ENCODE data around the gene S100P. TPM values are rescaled to one million over a fixed set of nuclear protein-coding genes. Genes with fewer than 3 reads are reported as not detected.
A peak's percentile ranks its signal among the peaks of the same experiment; 100 is the strongest.
"Not testable (repeated sequence)": the region's sequence is repeated elsewhere in the genome, so short reads cannot be mapped to it uniquely, and the experiment has no call there.

The S100P gene
- total RNA-seq (not detected), polyA plus RNA-seq (1 to 10 TPM in 3 of 4 donors, not detected in 1; 1.2 to 4.1 (median 1.5) TPM)

- Mint-ChIP-seq H3K27me3 (no peaks in the 10 kb centered on the region), H3K4me1 (peaks cover 20 to 92% (median 51%) of the 10 kb centered on the region in 4 donors), H3K27ac (peak within 1 kb of the TSS; percentile 92 to 100 (median 96)), H3K36me3 (peaks cover 3% of the 10 kb centered on the region), H3K4me3 (peak within 1 kb of the TSS; percentile 48 to 87 (median 74)), H3K9me3 (no peaks in the 10 kb centered on the region)
- Histone ChIP-seq H3K9me3 (ENCODE audit: control insufficient read depth in 2 of 2, low read length in 2 of 2) (no peaks in the 10 kb centered on the region), H3K4me3 (ENCODE audit: low read depth, low read length) (no peak within 1 kb of the TSS), H3K4me1 (ENCODE audit: control insufficient read depth, insufficient read depth, low read length, poor library complexity, severe bottlenecking) (peaks cover 90% of the 10 kb centered on the region), H3K36me3 (ENCODE audit: control insufficient read depth, insufficient read depth, low read length) (no peaks in the 10 kb centered on the region), H3K27ac (ENCODE audit: insufficient read depth, low read length, poor library complexity, severe bottlenecking) (peak within 1 kb of the TSS; percentile 81), H3K27me3 (ENCODE audit: control insufficient read depth, insufficient read depth, low read length) (no peaks in the 10 kb centered on the region)
- ATAC-seq (ENCODE audit: low read depth in 2 of 2) (no peak), DNase-seq (no peak)
Measured at GRCh38 chr4:6693231-6694176, at the start of gene S100P. Gene S100P (plus strand): TSS chr4:6693878. CDS start chr4:6693933, 55 bp downstream.

- Histone ChIP-seq H3K4me1 (ENCODE audit: control insufficient read depth, insufficient read depth, low read length, poor library complexity, severe bottlenecking) (peaks cover 31% of the 10 kb centered on the region), H3K4me3 (ENCODE audit: low read depth, low read length) (no peak overlapping the region), H3K27me3 (ENCODE audit: control insufficient read depth, insufficient read depth, low read length) (no peaks in the 10 kb centered on the region), H3K36me3 (ENCODE audit: control insufficient read depth, insufficient read depth, low read length) (peaks cover 16% of the 10 kb centered on the region), H3K9me3 (ENCODE audit: control insufficient read depth in 2 of 2, low read length in 2 of 2) (no peaks in the 10 kb centered on the region), H3K27ac (ENCODE audit: insufficient read depth, low read length, poor library complexity, severe bottlenecking) (no peak overlapping the region)
- H3K27me3 Mint-ChIP-seq, result peaks cover 15% of the 10 kb centered on the region
- H3K4me1 Mint-ChIP-seq, result peaks cover 18 to 48% (median 33%) of the 10 kb centered on the region in 4 donors
- H3K9me3 Mint-ChIP-seq, result no peaks in the 10 kb centered on the region
- no peak for ATAC-seq (ENCODE audit: low read depth in 2 of 2)
- H3K27ac Mint-ChIP-seq, result peak overlapping the region in 2 of 3 donors; percentile 57 to 99
- H3K36me3 Mint-ChIP-seq, result peaks cover 30% of the 10 kb centered on the region
- peak overlapping the region in 1 of 4 donors; percentile 97 for H3K4me3 Mint-ChIP-seq
- no peak for DNase-seq
Measured at GRCh38 chr4:6644792-6645530, 48.7 kb upstream of the S100P start.

- DNase-seq (no peak), ATAC-seq (ENCODE audit: low read depth in 2 of 2) (no peak)
- Mint-ChIP-seq H3K4me1 (peaks cover 2 to 27% (median 19%) of the 10 kb centered on the region in 4 donors), H3K36me3 (peaks cover 11% of the 10 kb centered on the region), H3K4me3 (no peak overlapping the region), H3K27me3 (peaks cover 5% of the 10 kb centered on the region), H3K9me3 (no peaks in the 10 kb centered on the region), H3K27ac (peak overlapping the region in 2 of 3 donors; percentile 7 to 59)
- Histone ChIP-seq H3K27me3 (ENCODE audit: control insufficient read depth, insufficient read depth, low read length) (no peaks in the 10 kb centered on the region), H3K27ac (ENCODE audit: insufficient read depth, low read length, poor library complexity, severe bottlenecking) (no peak overlapping the region), H3K4me3 (ENCODE audit: low read depth, low read length) (no peak overlapping the region), H3K36me3 (ENCODE audit: control insufficient read depth, insufficient read depth, low read length) (peaks cover 13% of the 10 kb centered on the region), H3K4me1 (ENCODE audit: control insufficient read depth, insufficient read depth, low read length, poor library complexity, severe bottlenecking) (peaks cover 16% of the 10 kb centered on the region), H3K9me3 (ENCODE audit: control insufficient read depth in 2 of 2, low read length in 2 of 2) (no peaks in the 10 kb centered on the region)
Measured at GRCh38 chr4:6647169-6647568, 46.5 kb upstream of the S100P start.

- no peak for ATAC-seq (ENCODE audit: low read depth in 2 of 2)
- Histone ChIP-seq H3K36me3 (ENCODE audit: control insufficient read depth, insufficient read depth, low read length) (peaks cover 7% of the 10 kb centered on the region), H3K4me3 (ENCODE audit: low read depth, low read length) (no peak overlapping the region), H3K9me3 (ENCODE audit: control insufficient read depth in 2 of 2, low read length in 2 of 2) (no peaks in the 10 kb centered on the region), H3K4me1 (ENCODE audit: control insufficient read depth, insufficient read depth, low read length, poor library complexity, severe bottlenecking) (peaks cover 10% of the 10 kb centered on the region), H3K27me3 (ENCODE audit: control insufficient read depth, insufficient read depth, low read length) (no peaks in the 10 kb centered on the region), H3K27ac (ENCODE audit: insufficient read depth, low read length, poor library complexity, severe bottlenecking) (no peak overlapping the region)
- H3K27me3 Mint-ChIP-seq, result peaks cover 5% of the 10 kb centered on the region
- no peak overlapping the region for H3K4me3 Mint-ChIP-seq
- no peaks in the 10 kb centered on the region for H3K9me3 Mint-ChIP-seq
- DNase-seq, result no peak
- H3K27ac Mint-ChIP-seq, result peak overlapping the region in 2 of 3 donors; percentile 7 to 59
- peaks cover 6% of the 10 kb centered on the region for H3K36me3 Mint-ChIP-seq
- peaks cover 0 to 21% (median 15%) of the 10 kb centered on the region in 4 donors for H3K4me1 Mint-ChIP-seq
Measured at GRCh38 chr4:6647582-6648230, 46.0 kb upstream of the S100P start.

GRCh38 chr4:6649216-6649615, 44.5 kb upstream of the S100P start:
- H3K27ac ChIP-seq (ENCODE audit: insufficient read depth, low read length, poor library complexity, severe bottlenecking), result no peak overlapping the region
- no peaks in the 10 kb centered on the region for H3K4me1 ChIP-seq (ENCODE audit: control insufficient read depth, insufficient read depth, low read length, poor library complexity, severe bottlenecking)
- no peaks in the 10 kb centered on the region for H3K9me3 Mint-ChIP-seq
- peaks cover 0 to 9% (median 2%) of the 10 kb centered on the region in 4 donors for H3K4me1 Mint-ChIP-seq
- H3K27me3 Mint-ChIP-seq, result peaks cover 5% of the 10 kb centered on the region
- H3K4me3 Mint-ChIP-seq, result no peak overlapping the region
- H3K36me3 Mint-ChIP-seq, result no peaks in the 10 kb centered on the region
- H3K36me3 ChIP-seq (ENCODE audit: control insufficient read depth, insufficient read depth, low read length), result no peaks in the 10 kb centered on the region
- no peaks in the 10 kb centered on the region for H3K9me3 ChIP-seq (ENCODE audit: control insufficient read depth in 2 of 2, low read length in 2 of 2)
- no peak overlapping the region for H3K27ac Mint-ChIP-seq
- no peak for DNase-seq
- H3K4me3 ChIP-seq (ENCODE audit: low read depth, low read length), result no peak overlapping the region
- no peaks in the 10 kb centered on the region for H3K27me3 ChIP-seq (ENCODE audit: control insufficient read depth, insufficient read depth, low read length)
- ATAC-seq (ENCODE audit: low read depth in 2 of 2), result no peak

- H3K9me3 Mint-ChIP-seq; H3K4me1 ChIP-seq (ENCODE audit: control insufficient read depth, insufficient read depth, low read length, poor library complexity, severe bottlenecking); DNase-seq; H3K4me3 ChIP-seq (ENCODE audit: low read depth, low read length); H3K27ac ChIP-seq (ENCODE audit: insufficient read depth, low read length, poor library complexity, severe bottlenecking); H3K36me3 ChIP-seq (ENCODE audit: control insufficient read depth, insufficient read depth, low read length); H3K36me3 Mint-ChIP-seq; H3K9me3 ChIP-seq (ENCODE audit: control insufficient read depth in 2 of 2, low read length in 2 of 2); ATAC-seq (ENCODE audit: low read depth in 2 of 2); H3K27ac Mint-ChIP-seq; H3K27me3 ChIP-seq (ENCODE audit: control insufficient read depth, insufficient read depth, low read length): not testable (repeated sequence)
- H3K4me3 Mint-ChIP-seq, result peak overlapping the region in 1 of 4 donors; percentile 10
- peaks cover 0 to 13% (median 2%) of the 10 kb centered on the region in 4 donors for H3K4me1 Mint-ChIP-seq
- H3K27me3 Mint-ChIP-seq, result peaks cover 22% of the 10 kb centered on the region
Measured at GRCh38 chr4:6654211-6654610, 39.5 kb upstream of the S100P start.

- not testable (repeated sequence) for ATAC-seq (ENCODE audit: low read depth in 2 of 2); H3K36me3 Mint-ChIP-seq
Measured at GRCh38 chr4:6655291-6655690, 38.4 kb upstream of the S100P start.

More at GRCh38 chr4:6655291-6655690, 38.4 kb upstream of the S100P start:
- not testable (repeated sequence) for H3K27me3 ChIP-seq (ENCODE audit: control insufficient read depth, insufficient read depth, low read length); H3K4me3 Mint-ChIP-seq; H3K4me3 ChIP-seq (ENCODE audit: low read depth, low read length); DNase-seq; H3K9me3 ChIP-seq (ENCODE audit: control insufficient read depth in 2 of 2, low read length in 2 of 2); H3K27ac ChIP-seq (ENCODE audit: insufficient read depth, low read length, poor library complexity, severe bottlenecking); H3K9me3 Mint-ChIP-seq; H3K27ac Mint-ChIP-seq; H3K36me3 ChIP-seq (ENCODE audit: control insufficient read depth, insufficient read depth, low read length)
- H3K4me1 ChIP-seq (ENCODE audit: control insufficient read depth, insufficient read depth, low read length, poor library complexity, severe bottlenecking), result peaks cover 11% of the 10 kb centered on the region
- H3K4me1 Mint-ChIP-seq, result peaks cover 0 to 19% (median 2%) of the 10 kb centered on the region in 4 donors
- H3K27me3 Mint-ChIP-seq, result peaks cover 29% of the 10 kb centered on the region

Measured in CD4-positive, CD25-positive, alpha-beta regulatory T cell (primary cell).